Activated naive CD4-positive, alpha-beta T cell treated with anti-CD3 and anti-CD28 coated beads, Interleukin-2, amount 10 ng/mL, durations not matched to agents 7 days and 5 days (primary cell): ENCODE data around the gene IL12RB1.
A peak's percentile ranks its signal among the peaks of the same experiment; 100 is the strongest.

ENCODE experiments used
- CTCF ChIA-PET: fragments of 350-600 bp; sonication (Branson Sonifier 250); formaldehyde crosslinking; loops from one replicate; lab custom pipeline; 2021; ENCODE audit warnings: antibody characterized with exemption; lab: Charles Lee
- DNase-seq: peaks from one replicate; pipeline ENCODE4 v3.0.0-alpha.2; 2020
- H3K27ac Mint-ChIP-seq: one replicate; pipeline ENCODE4 v1.8.0; 2021; ENCODE audit warnings: mild to moderate bottlenecking, moderate library complexity, mixed read lengths
- H3K27me3 Mint-ChIP-seq: one replicate; pipeline ENCODE4 v1.8.0; 2021; ENCODE audit warnings: mild to moderate bottlenecking, mixed read lengths
- H3K36me3 Mint-ChIP-seq: one replicate; pipeline ENCODE4 v1.8.0; 2021; ENCODE audit warnings: mixed read lengths
- H3K4me1 Mint-ChIP-seq: one replicate; pipeline ENCODE4 v1.8.0; 2021; ENCODE audit warnings: mixed read lengths
- H3K4me3 Mint-ChIP-seq: one replicate; pipeline ENCODE4 v1.8.0; 2021; ENCODE audit warnings: mild to moderate bottlenecking, moderate library complexity, mixed read lengths
- H3K9me3 Mint-ChIP-seq: one replicate; pipeline ENCODE4 v1.8.0; 2021; ENCODE audit warnings: mixed read lengths

IL12RB1 gene

DNA sequence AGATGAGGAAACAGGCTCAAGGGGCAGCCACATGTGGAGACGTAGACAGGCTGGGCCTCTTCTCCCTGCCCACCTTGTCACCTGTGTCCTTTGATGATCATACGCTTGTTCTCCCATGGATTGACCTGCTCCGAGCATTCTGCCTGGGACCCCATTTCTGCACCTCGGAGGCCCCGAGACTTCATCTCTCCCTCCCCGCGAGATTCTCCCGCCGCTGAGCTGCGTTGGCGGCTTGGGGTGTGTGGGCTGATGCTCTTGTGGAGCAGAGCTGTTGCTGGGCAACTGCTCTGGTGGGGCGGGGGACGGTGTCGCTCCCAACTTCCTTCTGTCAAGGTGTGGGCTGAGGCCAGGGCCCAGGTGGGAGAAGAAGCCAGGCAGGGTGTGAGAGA is 33.0 kb upstream of the IL12RB1 start:
- Mint-ChIP-seq H3K4me3 (peak overlapping the region; percentile 81), H3K27me3 (no peaks in the 10 kb centered on the region), H3K27ac (peak overlapping the region; percentile 96), H3K4me1 (peaks cover 40% of the 10 kb centered on the region), H3K36me3 (peaks cover 27% of the 10 kb centered on the region), H3K9me3 (no peaks in the 10 kb centered on the region)
- CTCF ChIA-PET: interaction anchor here (1.5 kb wide), 1 partner anchor 8 kb away, joined by 4 read pairs; no protein-coding TSS in a partner anchor
- DNase-seq: peak; percentile 74

DNA sequence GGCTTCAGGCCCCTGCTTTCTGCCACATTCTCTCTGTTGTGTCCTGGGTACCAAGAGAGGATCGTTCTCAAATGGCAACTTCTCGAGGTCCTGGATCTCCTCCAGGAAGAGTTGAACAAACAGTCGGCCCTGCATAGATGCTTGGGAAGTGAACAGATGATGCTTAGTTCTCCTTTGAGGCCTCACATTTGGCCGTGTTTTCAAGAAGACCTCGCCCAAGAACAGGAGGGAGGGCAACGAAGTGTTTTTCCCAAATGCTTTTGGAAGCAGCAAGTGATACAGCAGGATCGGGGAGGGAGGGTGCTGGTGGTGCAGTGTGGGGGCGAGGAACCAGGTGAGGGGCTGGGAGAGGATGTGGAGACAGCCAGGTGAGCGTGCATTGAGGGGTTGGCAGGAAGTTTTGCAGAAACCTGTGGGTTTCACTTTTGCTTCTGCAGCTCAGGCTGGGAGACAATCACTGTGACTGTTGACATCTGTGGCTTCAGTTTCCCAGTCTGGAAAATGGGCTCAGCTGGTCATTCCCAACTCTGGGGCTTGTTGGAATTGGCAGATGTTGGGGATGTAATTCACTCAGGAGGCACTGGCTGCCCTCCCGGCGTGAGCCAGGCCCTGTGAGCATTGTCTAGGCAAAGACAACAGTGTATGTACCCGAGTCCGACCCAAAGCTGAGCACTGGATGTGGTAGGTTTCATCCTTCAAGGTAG is 32.4 kb upstream of the IL12RB1 start:
- peak overlapping the region; percentile 96 for H3K27ac Mint-ChIP-seq
- H3K36me3 Mint-ChIP-seq: peaks cover 22% of the 10 kb centered on the region

DNA sequence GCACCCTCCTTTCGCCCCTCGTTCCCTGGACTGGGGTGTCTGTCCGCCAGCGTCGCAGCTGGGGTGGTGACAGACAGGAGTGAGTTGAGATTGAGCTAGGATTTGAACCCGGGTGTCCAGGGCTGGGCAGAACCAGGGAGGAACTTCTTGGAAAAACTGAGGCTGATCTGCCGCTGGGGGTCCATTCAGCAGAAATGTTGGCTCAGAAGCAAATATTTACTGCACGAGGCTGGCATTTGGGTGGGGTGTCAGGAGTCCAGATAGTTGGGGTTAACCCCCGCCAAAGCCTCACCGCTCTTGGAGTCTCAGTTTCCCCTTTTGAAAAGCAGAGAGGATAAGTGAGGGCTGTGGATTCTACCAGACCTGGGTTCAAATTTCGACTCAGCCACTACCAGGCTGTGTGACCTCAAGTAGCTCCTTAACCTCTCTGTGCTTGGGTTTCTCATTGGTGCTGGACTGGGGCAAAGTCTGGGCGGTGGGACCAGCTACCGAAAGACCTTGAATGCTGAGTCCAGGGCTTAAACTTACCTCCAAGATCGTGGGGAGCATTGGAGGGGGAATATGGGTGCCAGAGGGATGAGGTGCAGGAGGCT is 31.8 kb upstream of the IL12RB1 start:
- H3K9me3 Mint-ChIP-seq: no peaks in the 10 kb centered on the region
- H3K4me3 Mint-ChIP-seq: peak overlapping the region; percentile 81
- CTCF ChIA-PET: interaction anchor here (1.3 to 1.5 kb wide), 3 partner anchors 9 to 180 kb away, joined by 3 to 4 read pairs (median 4); no protein-coding TSS in a partner anchor
- no peaks in the 10 kb centered on the region for H3K27me3 Mint-ChIP-seq
- no peak for DNase-seq
- peak overlapping the region; percentile 96 for H3K27ac Mint-ChIP-seq
- peaks cover 16% of the 10 kb centered on the region for H3K36me3 Mint-ChIP-seq
- peaks cover 40% of the 10 kb centered on the region for H3K4me1 Mint-ChIP-seq

More for the DNA sequence above, 32.4 kb upstream of the IL12RB1 start:
- Mint-ChIP-seq H3K27me3 (no peaks in the 10 kb centered on the region), H3K4me1 (peaks cover 40% of the 10 kb centered on the region), H3K9me3 (no peaks in the 10 kb centered on the region), H3K4me3 (peak overlapping the region; percentile 81)
- peak; percentile 80 for DNase-seq
- CTCF ChIA-PET: interaction anchor here (1.3 to 1.5 kb wide), 2 partner anchors 9 to 181 kb away, joined by 3 to 4 read pairs; no protein-coding TSS in a partner anchor

DNA sequence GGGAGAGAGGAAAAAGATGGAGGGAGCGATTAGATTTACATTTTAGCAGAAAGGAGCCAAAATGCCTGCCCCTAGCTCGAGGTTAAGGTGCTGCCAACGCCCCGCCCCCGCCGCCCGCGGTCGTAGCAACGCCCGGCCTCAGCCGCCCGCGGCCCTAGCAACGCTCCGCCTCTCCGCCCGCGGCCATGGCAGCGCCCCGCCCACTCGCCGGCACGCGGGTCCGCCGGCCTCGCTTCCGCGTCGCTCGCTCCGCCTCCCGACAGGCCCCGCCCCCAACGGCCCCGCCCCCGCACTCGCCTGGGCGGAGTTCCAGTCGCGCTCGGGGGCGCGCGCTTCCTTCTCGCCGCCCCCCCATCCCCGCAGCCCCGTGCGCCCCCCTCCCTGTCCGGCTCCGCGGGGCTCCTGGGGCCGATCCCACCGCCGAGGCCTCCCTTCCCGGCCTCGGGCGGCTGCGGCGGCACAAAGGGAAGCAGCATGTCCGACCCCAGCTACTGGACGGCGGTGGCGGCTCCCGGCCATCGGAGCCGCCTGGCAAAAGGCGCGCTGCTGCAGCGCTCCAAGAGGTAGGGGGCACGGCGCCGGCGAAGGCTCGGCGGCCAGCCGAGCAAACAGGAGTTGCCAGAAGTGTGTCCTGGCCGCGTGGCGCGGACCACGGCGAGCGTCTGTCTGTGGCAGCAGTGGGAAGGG is 31.1 kb upstream of the IL12RB1 start:
- no peaks in the 10 kb centered on the region for H3K27me3 Mint-ChIP-seq
- H3K36me3 Mint-ChIP-seq: peaks cover 12% of the 10 kb centered on the region
- H3K4me3 Mint-ChIP-seq: peak overlapping the region; percentile 81
- DNase-seq: peak; percentile 96
- CTCF ChIA-PET: interaction anchor here (1.3 to 1.4 kb wide), 2 partner anchors 50 to 180 kb away, joined by 3 to 4 read pairs; no protein-coding TSS in a partner anchor
- H3K9me3 Mint-ChIP-seq: no peaks in the 10 kb centered on the region
- H3K27ac Mint-ChIP-seq: peak overlapping the region; percentile 96
- peaks cover 41% of the 10 kb centered on the region for H3K4me1 Mint-ChIP-seq

DNA sequence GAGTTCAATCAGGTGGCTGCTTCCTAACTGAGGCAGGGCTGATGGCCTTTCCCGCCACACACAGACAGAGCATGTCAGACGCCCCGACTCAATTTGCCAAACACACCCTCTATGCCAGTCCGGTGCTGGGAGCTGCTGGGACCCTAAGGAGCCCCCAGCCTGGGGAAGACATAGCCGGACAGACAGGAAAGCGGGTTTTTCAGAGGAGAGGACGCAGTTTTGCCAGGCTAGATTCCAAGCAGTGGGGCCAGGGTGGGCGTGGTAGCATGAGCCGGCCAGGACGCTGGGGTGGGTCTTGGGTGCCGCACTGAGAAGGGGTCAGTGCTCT is 30.6 kb upstream of the IL12RB1 start:
- peak overlapping the region; percentile 82 for H3K27ac Mint-ChIP-seq
- no peak for DNase-seq
- peaks cover 8% of the 10 kb centered on the region for H3K36me3 Mint-ChIP-seq
- peak overlapping the region; percentile 81 for H3K4me3 Mint-ChIP-seq
- no peaks in the 10 kb centered on the region for H3K9me3 Mint-ChIP-seq
- CTCF ChIA-PET: interaction anchor here (1.4 kb wide), 2 partner anchors 51 kb away, joined by 3 to 4 read pairs; no protein-coding TSS in a partner anchor
- peaks cover 44% of the 10 kb centered on the region for H3K4me1 Mint-ChIP-seq
- no peaks in the 10 kb centered on the region for H3K27me3 Mint-ChIP-seq

DNA sequence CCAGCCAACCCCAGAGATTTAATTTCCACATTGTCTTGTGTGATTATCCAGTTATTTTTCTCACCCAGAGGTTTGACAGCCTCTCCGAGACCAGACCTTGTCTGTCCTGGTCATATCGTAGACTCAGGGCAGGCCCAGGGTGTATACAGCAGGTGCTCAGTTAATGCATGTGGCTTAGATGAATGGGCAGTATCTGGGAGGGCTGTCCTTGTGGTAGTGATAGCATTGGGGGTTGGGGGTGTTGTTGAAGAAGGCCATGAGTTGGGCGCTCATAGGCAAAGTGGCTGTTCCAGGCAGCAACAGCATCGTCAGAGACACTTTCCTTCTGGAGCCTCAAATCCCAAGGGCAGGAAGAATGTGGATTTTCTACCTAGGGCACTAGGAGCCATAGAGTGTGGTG is 27.7 kb upstream of the IL12RB1 start:
- no peaks in the 10 kb centered on the region for H3K9me3 Mint-ChIP-seq
- no peak for DNase-seq
- no peak overlapping the region for H3K27ac Mint-ChIP-seq
- CTCF ChIA-PET: interaction anchor here (1.5 to 5.2 kb wide), 3 partner anchors 11 to 51 kb away, joined by 13 to 57 read pairs (median 27); partner anchors contain the start of gene PIK3R2
- no peaks in the 10 kb centered on the region for H3K36me3 Mint-ChIP-seq
- peaks cover 2% of the 10 kb centered on the region for H3K27me3 Mint-ChIP-seq
- H3K4me1 Mint-ChIP-seq: peaks cover 34% of the 10 kb centered on the region
- no peak overlapping the region for H3K4me3 Mint-ChIP-seq

DNA sequence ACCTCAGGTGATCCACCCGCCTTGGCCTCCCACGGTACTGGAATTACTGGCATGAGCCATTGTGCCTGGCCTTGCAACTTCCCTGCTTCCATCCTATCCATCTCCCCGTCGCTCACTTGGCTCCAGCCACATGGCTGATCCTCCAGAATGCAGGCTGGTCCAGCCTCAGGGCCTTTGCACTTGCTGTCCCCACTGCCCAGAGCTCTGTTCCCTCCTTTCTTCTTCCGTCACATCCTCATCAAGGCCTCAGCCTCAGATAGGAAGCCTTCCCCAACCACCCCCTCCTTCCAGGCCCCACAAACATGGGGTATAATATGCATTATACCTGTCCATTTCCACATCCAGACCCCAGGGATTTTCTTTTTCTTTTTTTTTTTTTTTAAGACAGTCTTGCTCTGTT is 27.1 kb upstream of the IL12RB1 start:
- Mint-ChIP-seq H3K4me1 (peaks cover 34% of the 10 kb centered on the region), H3K4me3 (no peak overlapping the region)
- no peak for DNase-seq

DNA sequence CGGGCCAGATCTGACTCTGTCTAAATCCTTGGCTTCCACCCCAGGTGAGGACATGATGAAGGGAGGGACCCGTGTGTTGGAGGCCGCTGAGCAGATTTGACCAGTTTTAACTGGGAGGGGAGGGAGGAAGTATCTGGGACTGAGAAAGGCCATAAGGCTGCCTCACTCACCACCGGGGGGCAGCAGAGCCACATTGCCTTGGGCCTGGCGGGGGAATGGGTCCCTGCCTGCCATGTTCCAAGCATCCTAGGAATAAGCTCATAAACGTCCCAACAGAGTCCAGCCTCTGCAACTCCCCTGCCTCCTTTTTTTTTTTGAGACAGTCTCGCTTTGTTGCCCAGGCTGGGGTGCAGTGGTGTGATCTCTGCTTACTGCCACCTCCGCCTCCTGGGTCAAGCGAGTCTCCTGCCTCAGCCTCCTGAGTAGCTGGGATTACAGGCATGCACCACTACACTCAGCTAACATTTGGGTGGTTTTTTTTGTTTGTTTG is 26.3 kb upstream of the IL12RB1 start:
- no peaks in the 10 kb centered on the region for H3K36me3 Mint-ChIP-seq
- peak; percentile 87 for DNase-seq

More for the DNA sequence above, 27.1 kb upstream of the IL12RB1 start:
- H3K27ac Mint-ChIP-seq: no peak overlapping the region
- peaks cover 9% of the 10 kb centered on the region for H3K27me3 Mint-ChIP-seq
- H3K9me3 Mint-ChIP-seq: no peaks in the 10 kb centered on the region
- H3K36me3 Mint-ChIP-seq: no peaks in the 10 kb centered on the region
- CTCF ChIA-PET: interaction anchor here (0.8 to 5.2 kb wide), 12 partner anchors 10 to 60 kb away, joined by 3 to 57 read pairs (median 4); partner anchors contain the start of genes IFI30, IL12RB1 and PIK3R2

DNA sequence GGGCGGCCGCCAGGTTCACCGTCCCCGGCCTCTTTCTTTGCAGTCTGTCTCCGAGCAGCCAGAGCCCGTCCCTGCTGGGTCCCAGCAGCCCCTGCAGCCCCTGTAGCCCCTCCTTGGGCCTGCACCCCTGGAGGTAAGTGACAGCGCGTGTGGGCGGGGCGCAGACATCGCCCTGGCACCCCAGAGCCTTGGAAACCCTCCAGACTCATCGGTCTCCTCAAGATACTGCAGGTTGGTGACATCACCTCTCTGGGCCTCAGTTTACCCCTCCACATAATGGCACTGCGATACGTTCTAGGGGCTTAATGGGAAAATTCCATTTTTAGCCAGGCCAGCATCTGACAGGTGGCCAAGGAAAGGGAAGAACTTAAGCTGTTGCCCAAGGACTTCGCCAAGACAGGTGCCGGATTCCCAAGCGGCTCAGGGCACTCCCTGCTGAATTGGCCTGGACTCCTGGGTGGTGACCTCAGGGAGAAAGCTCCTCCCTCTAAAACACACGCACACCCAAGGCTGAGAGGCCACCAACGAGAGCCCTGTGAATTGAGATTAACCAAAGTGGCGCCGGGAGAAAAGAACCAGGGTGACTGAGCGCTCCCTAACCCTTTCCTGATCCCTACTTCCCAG is 24.0 kb upstream of the IL12RB1 start:
- peaks cover 13% of the 10 kb centered on the region for H3K27me3 Mint-ChIP-seq
- CTCF ChIA-PET: interaction anchor here (0.6 to 5.2 kb wide), 12 partner anchors 12 to 141 kb away, joined by 3 to 57 read pairs (median 4); partner anchors contain the start of genes IL12RB1 and PIK3R2
- H3K36me3 Mint-ChIP-seq: no peaks in the 10 kb centered on the region
- peaks cover 25% of the 10 kb centered on the region for H3K4me1 Mint-ChIP-seq
- H3K27ac Mint-ChIP-seq: no peak overlapping the region
- no peak for DNase-seq
- no peaks in the 10 kb centered on the region for H3K9me3 Mint-ChIP-seq
- H3K4me3 Mint-ChIP-seq: peak overlapping the region; percentile 66

More for the DNA sequence above, 26.3 kb upstream of the IL12RB1 start:
- CTCF ChIA-PET: interaction anchor here (0.6 to 5.2 kb wide), 19 partner anchors 9 to 139 kb away, joined by 3 to 57 read pairs (median 4); partner anchors contain the start of genes IFI30, IL12RB1, MAST3 and PIK3R2
- Mint-ChIP-seq H3K4me1 (peaks cover 33% of the 10 kb centered on the region), H3K4me3 (no peak overlapping the region), H3K27ac (no peak overlapping the region), H3K9me3 (no peaks in the 10 kb centered on the region), H3K27me3 (peaks cover 12% of the 10 kb centered on the region)

DNA sequence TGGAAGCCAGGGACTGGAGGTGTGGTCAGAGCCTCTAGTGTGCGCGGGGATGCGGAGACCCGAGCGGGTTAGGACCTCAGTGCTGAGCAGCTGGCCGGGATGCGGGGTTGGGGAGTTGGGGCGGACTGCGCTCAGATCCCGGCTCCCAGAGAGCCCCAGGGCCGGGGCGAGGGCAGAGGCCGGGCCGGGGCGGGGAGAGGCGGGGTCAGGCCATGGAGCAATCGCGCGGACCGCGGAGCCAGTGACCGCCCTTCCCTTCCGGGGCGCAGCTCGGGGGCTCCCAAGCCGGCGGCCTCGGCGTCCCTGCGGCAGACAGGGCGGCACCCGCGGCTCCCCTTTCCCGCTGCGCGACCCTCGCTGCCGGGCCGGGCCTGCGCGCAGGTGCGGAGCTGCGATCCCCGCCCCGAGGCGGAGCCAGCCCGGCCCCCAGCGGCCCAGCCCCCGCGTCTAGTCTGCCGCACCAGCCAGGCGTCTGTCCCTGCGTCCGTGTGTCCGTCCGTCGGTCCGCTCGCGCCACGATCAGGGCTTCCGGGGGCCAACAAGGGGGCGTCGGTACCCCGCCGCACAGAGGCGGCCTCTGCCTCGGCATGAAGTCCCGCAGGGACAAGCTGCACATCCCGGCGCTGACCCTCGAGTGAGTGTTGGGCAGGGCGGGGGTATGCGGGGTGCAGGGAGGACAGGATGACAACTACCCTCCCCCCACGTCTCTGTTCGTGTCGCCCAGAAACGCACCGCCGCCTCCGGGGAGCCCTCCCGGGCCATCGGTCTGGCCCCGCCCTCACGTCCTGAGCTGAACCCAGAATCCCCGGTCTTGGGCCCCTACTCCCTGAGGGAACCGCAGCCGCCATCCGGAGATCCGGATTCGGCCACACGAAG is 23.2 kb upstream of the IL12RB1 start:
- peaks cover 17% of the 10 kb centered on the region for H3K27me3 Mint-ChIP-seq
- peak overlapping the region; percentile 70 for H3K4me3 Mint-ChIP-seq
- peak; percentile 69 for DNase-seq
- no peaks in the 10 kb centered on the region for H3K36me3 Mint-ChIP-seq
- H3K27ac Mint-ChIP-seq: no peak overlapping the region
- peaks cover 26% of the 10 kb centered on the region for H3K4me1 Mint-ChIP-seq
- CTCF ChIA-PET: interaction anchor here (0.6 to 5.2 kb wide), 10 partner anchors 11 to 142 kb away, joined by 3 to 57 read pairs (median 3); partner anchors contain the start of genes IL12RB1 and PIK3R2
- no peaks in the 10 kb centered on the region for H3K9me3 Mint-ChIP-seq

DNA sequence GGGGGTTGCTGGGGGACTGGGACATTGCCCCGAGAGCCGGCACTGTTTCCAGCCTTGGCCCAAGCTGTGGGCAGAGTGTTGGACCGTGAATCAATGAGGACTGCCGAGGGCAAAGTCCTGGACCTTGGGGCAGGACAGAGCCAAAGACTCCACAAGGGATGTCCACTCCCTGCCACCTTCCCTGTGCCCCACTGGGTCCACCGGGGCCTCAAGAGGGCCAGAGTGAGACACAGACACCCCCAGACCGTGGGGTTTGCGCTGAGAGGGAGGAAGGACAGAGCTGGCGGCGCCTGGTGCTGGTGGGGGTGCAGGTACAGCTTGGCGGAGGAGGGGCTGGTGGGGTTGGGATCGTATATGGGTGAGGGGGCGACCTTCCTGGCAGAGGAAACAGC is 22.6 kb upstream of the IL12RB1 start:
- CTCF ChIA-PET: interaction anchor here (0.9 to 5.2 kb wide), 8 partner anchors 39 to 143 kb away, joined by 3 to 57 read pairs (median 6); partner anchors contain the start of gene PIK3R2
- Mint-ChIP-seq H3K27me3 (peaks cover 17% of the 10 kb centered on the region), H3K4me3 (peak overlapping the region; percentile 70), H3K27ac (no peak overlapping the region), H3K4me1 (peaks cover 32% of the 10 kb centered on the region), H3K36me3 (no peaks in the 10 kb centered on the region), H3K9me3 (no peaks in the 10 kb centered on the region)
- DNase-seq: no peak

DNA sequence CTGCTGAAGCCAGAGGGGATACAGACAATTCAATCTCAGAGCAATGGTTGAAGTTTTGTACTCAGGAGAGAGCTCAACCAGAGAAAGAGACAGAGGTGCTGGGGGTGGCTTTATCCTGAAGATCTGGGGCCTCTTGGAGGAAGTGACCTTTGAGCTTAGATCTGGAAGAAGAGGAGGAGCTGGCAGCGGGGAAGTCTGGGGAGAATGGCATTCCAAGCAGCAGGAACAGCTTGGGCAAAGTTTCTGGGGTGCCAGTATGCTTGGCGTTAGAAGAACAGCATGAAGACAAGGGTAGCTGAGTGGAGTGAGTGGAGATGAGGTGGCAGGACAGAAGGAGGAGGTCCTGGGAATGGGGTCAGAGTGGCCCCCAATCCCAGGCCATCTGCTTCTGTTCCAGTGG is 22.2 kb upstream of the IL12RB1 start:
- peak overlapping the region; percentile 70 for H3K4me3 Mint-ChIP-seq
- peaks cover 17% of the 10 kb centered on the region for H3K27me3 Mint-ChIP-seq
- H3K4me1 Mint-ChIP-seq: peaks cover 34% of the 10 kb centered on the region
- DNase-seq: no peak
- no peaks in the 10 kb centered on the region for H3K9me3 Mint-ChIP-seq
- H3K36me3 Mint-ChIP-seq: no peaks in the 10 kb centered on the region
- CTCF ChIA-PET: interaction anchor here (1.2 to 1.4 kb wide), 2 partner anchors 38 to 53 kb away, joined by 3 read pairs; no protein-coding TSS in a partner anchor
- H3K27ac Mint-ChIP-seq: peak overlapping the region; percentile 74
